HG02938 (cell line): ENCODE data around the gene MGAT5.

Experiments used
- ATAC-seq: cut with Tn5 transposase; IDR thresholded peaks from one replicate; pipeline ENCODE4 v1.9.1; 2021; ENCODE audit warnings: mild to moderate bottlenecking, moderate library complexity; ENCODE audit not compliant: unreplicated experiment

MGAT5 gene

GRCh38 chr2:134392442-134393074, 138.7 kb downstream of the MGAT5 start:
- no peak for ATAC-seq

GRCh38 chr2:134393075-134393461, 139.2 kb downstream of the MGAT5 start:
- ATAC-seq: no peak

GRCh38 chr2:134395779-134396178, 141.9 kb downstream of the MGAT5 start:
- no peak for ATAC-seq

GRCh38 chr2:134396493-134396892, 142.6 kb downstream of the MGAT5 start:
- no peak for ATAC-seq

- ATAC-seq: no peak
Observed at GRCh38 chr2:134397146-134397896, 143.4 kb downstream of the MGAT5 start.

- ATAC-seq: no peak
Observed at GRCh38 chr2:134398300-134398699, 144.4 kb downstream of the MGAT5 start.

GRCh38 chr2:134399096-134399495, 145.2 kb downstream of the MGAT5 start:
- ATAC-seq: no peak

- no peak for ATAC-seq
Observed at GRCh38 chr2:134401081-134401497, 147.2 kb downstream of the MGAT5 start.

GRCh38 chr2:134401789-134402188, 147.9 kb downstream of the MGAT5 start:
- ATAC-seq: no peak

GRCh38 chr2:134402410-134402809, 148.5 kb downstream of the MGAT5 start:
- no peak for ATAC-seq

GRCh38 chr2:134405611-134406081, 151.8 kb downstream of the MGAT5 start:
- no peak for ATAC-seq

- no peak for ATAC-seq
Observed at GRCh38 chr2:134406311-134406710, 152.4 kb downstream of the MGAT5 start.

GRCh38 chr2:134406736-134407135, 152.9 kb downstream of the MGAT5 start:
- no peak for ATAC-seq

- ATAC-seq: no peak
Observed at GRCh38 chr2:134407154-134407890, 153.4 kb downstream of the MGAT5 start.

- ATAC-seq: no peak
Observed at GRCh38 chr2:134408386-134408785, 154.5 kb downstream of the MGAT5 start.

GRCh38 chr2:134408791-134409190, 154.9 kb downstream of the MGAT5 start:
- no peak for ATAC-seq

GRCh38 chr2:134410006-134410405, 156.1 kb downstream of the MGAT5 start:
- no peak for ATAC-seq

- no peak for ATAC-seq
Observed at GRCh38 chr2:134410831-134411231, 157.0 kb downstream of the MGAT5 start.

GRCh38 chr2:134411279-134411827, 157.5 kb downstream of the MGAT5 start:
- no peak for ATAC-seq

- peak; percentile 99 for ATAC-seq
Observed at GRCh38 chr2:134411828-134412638, 158.2 kb downstream of the MGAT5 start.

- no peak for ATAC-seq
Observed at GRCh38 chr2:134412639-134412999, 158.7 kb downstream of the MGAT5 start.
